ENCODE data around the gene CFLAR.
A peak's percentile ranks its signal among the peaks of the same experiment; 100 is the strongest.
"Not testable (repeated sequence)": the region's sequence is repeated elsewhere in the genome, so short reads cannot be mapped to it uniquely, and the experiment has no call there.

Gene CFLAR

DNA sequence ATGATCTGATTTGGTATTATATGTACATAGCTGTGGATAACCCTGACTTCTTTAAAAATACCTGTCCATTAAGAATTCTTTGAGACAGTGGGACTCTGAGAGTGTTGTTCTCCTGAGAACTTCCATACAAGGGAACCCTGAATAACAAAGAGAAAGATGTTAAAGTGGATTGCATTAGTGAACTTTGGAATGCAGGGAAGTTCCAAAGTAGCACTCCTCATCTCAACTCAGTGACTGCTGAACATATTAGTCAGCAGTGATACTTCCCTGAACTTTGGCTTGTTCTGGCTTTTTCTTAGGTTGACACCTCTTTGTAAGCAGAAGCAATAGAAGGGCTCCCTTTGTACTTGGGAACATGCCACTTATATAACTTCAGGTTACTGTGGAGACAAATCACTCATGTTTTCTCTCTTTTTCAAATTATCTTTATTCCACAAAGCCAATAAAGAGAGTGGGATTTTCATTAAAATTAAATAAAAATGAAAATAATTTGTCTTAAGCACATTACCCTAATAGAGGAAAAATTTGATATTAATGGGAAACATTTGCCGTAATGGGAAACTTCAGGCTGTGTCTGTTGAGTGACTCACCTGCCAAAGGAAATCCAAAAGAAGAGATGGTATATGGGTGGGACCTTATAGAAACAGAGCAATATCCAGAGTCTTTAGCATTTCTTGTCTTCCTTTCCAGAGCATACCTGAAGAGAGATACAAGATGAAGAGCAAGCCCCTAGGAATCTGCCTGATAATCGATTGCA, 33.3 kb downstream of the CFLAR start:
- Histone ChIP-seq H3K36me3 (replicated peaks; ENCODE audit: low read depth, low read length) (peaks cover 67% of the 10 kb centered on the region), H3K4me2 (ENCODE audit: low read length) (0 out of 2 replicates have a peak overlapping the region, but pooled peaks have one; percentile 1), H3K4me1 (ENCODE audit: low read length) (peaks cover 59% of the 10 kb centered on the region)

DNA sequence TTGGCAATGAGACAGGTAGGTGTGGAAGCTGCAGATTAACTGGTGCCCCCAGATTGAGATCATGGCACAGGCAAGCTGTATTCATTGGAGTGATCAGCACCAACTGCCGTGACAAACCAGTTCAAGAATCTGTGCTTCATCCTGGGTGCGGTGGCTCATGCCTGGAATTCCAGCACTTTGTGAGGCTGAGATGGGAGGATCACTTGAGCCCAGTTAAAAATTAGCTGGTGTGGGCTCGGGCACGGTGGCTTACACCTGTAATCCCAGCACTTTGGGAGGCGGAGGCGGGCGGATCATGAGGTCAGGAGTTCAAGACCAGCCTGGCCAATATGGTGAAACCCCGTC, 33.8 kb downstream of the CFLAR start:
- H3K4me2 ChIP-seq (ENCODE audit: low read length); H3K4me3 ChIP-seq (ENCODE audit: low read length); H3K9me3 ChIP-seq (ENCODE audit: insufficient read depth, low read length); H2AFZ ChIP-seq (ENCODE audit: low read depth, low read length); H3K9ac ChIP-seq (ENCODE audit: low read length); H3K27me3 ChIP-seq (ENCODE audit: low read depth, low read length): not testable (repeated sequence)
- Histone ChIP-seq H3K27ac (ENCODE audit: low read length) (0 out of 2 replicates have a peak overlapping the region, but pooled peaks have one; percentile 54), H4K20me1 (ENCODE audit: insufficient read depth, low read length) (peaks cover 73% of the 10 kb centered on the region), H3K4me1 (ENCODE audit: low read length) (peaks cover 64% of the 10 kb centered on the region), H3K36me3 (replicated peaks; ENCODE audit: low read depth, low read length) (peaks cover 68% of the 10 kb centered on the region), H3K79me2 (ENCODE audit: low read length) (peaks cover 90% of the 10 kb centered on the region)

More for the DNA sequence above, 33.3 kb downstream of the CFLAR start:
- peak overlapping the region; percentile 54 for H3K27ac ChIP-seq (ENCODE audit: low read length)
- no peaks in the 10 kb centered on the region for H3K27me3 ChIP-seq (ENCODE audit: low read depth, low read length)
- H4K20me1 ChIP-seq (ENCODE audit: insufficient read depth, low read length), result peaks cover 72% of the 10 kb centered on the region
- H2AFZ ChIP-seq (ENCODE audit: low read depth, low read length), result no peak overlapping the region
- no peak overlapping the region for H3K9ac ChIP-seq (ENCODE audit: low read length)
- no peaks in the 10 kb centered on the region for H3K9me3 ChIP-seq (ENCODE audit: insufficient read depth, low read length)
- H3K79me2 ChIP-seq (ENCODE audit: low read length), result peaks cover 90% of the 10 kb centered on the region
- TF ChIP-seq EZH2phosphoT487 (IDR thresholded peaks at IDR 0.05; ENCODE audit: low read depth) (no peak), CTCF (IDR thresholded peaks at IDR 0.05; ENCODE audit: low read depth, low read length) (no peak)
- H3K4me3 ChIP-seq (ENCODE audit: low read length), result no peak overlapping the region

- Histone ChIP-seq H3K4me1 (ENCODE audit: low read length) (peaks cover 72% of the 10 kb centered on the region), H3K36me3 (replicated peaks; ENCODE audit: low read depth, low read length) (peaks cover 67% of the 10 kb centered on the region), H3K4me2 (ENCODE audit: low read length) (peak overlapping the region; percentile 59)
Observed at GRCh38 chr2:201150454-201151020, 34.6 kb downstream of the CFLAR start.

GRCh38 chr2:201151127-201151981, 35.4 kb downstream of the CFLAR start:
- H3K79me2 ChIP-seq (ENCODE audit: low read length), result peaks cover 90% of the 10 kb centered on the region
- no peaks in the 10 kb centered on the region for H3K27me3 ChIP-seq (ENCODE audit: low read depth, low read length)
- H3K36me3 ChIP-seq (replicated peaks; ENCODE audit: low read depth, low read length), result peaks cover 71% of the 10 kb centered on the region
- H4K20me1 ChIP-seq (ENCODE audit: insufficient read depth, low read length), result peaks cover 76% of the 10 kb centered on the region
- peak overlapping the region; percentile 80 for H3K27ac ChIP-seq (ENCODE audit: low read length)
- peak overlapping the region; percentile 59 for H3K4me2 ChIP-seq (ENCODE audit: low read length)
- no peak overlapping the region for H2AFZ ChIP-seq (ENCODE audit: low read depth, low read length)
- peak overlapping the region; percentile 33 for H3K9ac ChIP-seq (ENCODE audit: low read length)
- peaks cover 79% of the 10 kb centered on the region for H3K4me1 ChIP-seq (ENCODE audit: low read length)
- peak overlapping the region; percentile 51 for H3K4me3 ChIP-seq (ENCODE audit: low read length)
- H3K9me3 ChIP-seq (ENCODE audit: insufficient read depth, low read length), result no peaks in the 10 kb centered on the region
- no peak for TF ChIP-seq CTCF (IDR thresholded peaks at IDR 0.05; ENCODE audit: low read depth, low read length)
- no peak for TF ChIP-seq EZH2phosphoT487 (IDR thresholded peaks at IDR 0.05; ENCODE audit: low read depth)

More at GRCh38 chr2:201150454-201151020, 34.6 kb downstream of the CFLAR start:
- Histone ChIP-seq H3K27me3 (ENCODE audit: low read depth, low read length) (no peaks in the 10 kb centered on the region), H3K9ac (ENCODE audit: low read length) (peak overlapping the region; percentile 33; the same call in 1 of the 2 replicates), H3K4me3 (ENCODE audit: low read length) (peak overlapping the region; percentile 51), H3K9me3 (ENCODE audit: insufficient read depth, low read length) (no peaks in the 10 kb centered on the region), H2AFZ (ENCODE audit: low read depth, low read length) (no peak overlapping the region), H3K79me2 (ENCODE audit: low read length) (peaks cover 90% of the 10 kb centered on the region), H4K20me1 (ENCODE audit: insufficient read depth, low read length) (peaks cover 78% of the 10 kb centered on the region), H3K27ac (ENCODE audit: low read length) (peak overlapping the region; percentile 80)
- TF ChIP-seq EZH2phosphoT487 (IDR thresholded peaks at IDR 0.05; ENCODE audit: low read depth) (no peak), CTCF (IDR thresholded peaks at IDR 0.05; ENCODE audit: low read depth, low read length) (no peak)
